Esophagus squamous epithelium (tissue), 4 donors: ENCODE data around the gene EFS.

Source experiments
- POLR2A ChIP-seq, 4 donors: fragments of 450-650 bp; IDR thresholded peaks; one replicate each; pipeline ENCODE4 v1.6.1; 2017; ENCODE audit warnings: antibody characterized with exemption in 4 of 4, mild to moderate bottlenecking in 4 of 4, moderate library complexity in 3 of 4
- TF ChIP-seq, protein P1 (sequence below), 6 experiments: fragments of 450-650 bp in 4 of 6; fragments of 200-600 bp in 2 of 6; sonication (generic) in 2 of 6; IDR thresholded peaks; one replicate each; pipeline ENCODE4 v1.5.1; 2016 to 2019; ENCODE audit warnings: antibody characterized with exemption in 6 of 6, mild to moderate bottlenecking in 4 of 6, moderate library complexity in 4 of 6

DNA sequence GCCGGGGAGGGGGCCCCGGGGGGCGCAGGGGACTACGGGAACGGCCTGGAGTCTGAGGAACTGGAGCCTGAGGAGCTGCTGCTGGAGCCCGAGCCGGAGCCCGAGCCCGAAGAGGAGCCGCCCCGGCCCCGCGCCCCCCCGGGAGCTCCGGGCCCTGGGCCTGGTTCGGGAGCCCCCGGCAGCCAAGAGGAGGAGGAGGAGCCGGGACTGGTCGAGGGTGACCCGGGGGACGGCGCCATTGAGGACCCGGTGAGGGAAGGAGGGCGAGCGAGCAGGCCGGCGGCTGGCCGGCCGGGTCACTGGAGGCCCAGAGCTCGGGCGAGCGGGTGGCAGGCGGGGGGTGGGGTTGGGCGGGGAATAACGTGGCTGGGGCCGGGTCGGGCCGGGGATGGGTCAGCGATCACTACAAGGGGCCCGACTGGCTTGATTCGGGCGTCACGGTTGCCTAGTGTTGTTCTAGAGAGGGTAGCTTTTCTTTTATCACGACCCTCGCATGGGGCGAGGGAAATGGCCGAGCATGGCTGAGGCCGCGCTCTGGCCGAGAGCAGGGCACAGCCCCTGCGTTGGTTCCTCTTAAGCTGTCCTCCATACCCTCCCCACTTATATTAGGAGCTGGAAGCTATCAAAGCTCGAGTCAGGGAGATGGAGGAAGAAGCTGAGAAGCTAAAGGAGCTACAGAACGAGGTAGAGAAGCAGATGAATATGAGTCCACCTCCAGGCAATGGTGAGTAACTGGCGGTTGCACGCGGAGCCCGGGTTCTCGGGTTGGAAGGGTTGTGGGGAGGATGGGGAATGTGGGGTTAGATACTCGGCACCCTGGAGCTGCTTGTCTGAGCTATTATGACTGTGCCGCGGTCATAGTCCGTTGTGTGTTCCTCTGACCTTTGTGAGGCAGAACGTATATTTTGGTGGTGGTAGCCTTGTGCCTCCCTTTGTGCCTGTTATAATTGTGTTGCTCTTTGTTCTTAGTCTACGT lies 43.1 kb downstream of the EFS start:
- TF ChIP-seq POLR2A (IDR thresholded peaks at IDR 0.05), result no peak
- TF ChIP-seq, protein P1, sequence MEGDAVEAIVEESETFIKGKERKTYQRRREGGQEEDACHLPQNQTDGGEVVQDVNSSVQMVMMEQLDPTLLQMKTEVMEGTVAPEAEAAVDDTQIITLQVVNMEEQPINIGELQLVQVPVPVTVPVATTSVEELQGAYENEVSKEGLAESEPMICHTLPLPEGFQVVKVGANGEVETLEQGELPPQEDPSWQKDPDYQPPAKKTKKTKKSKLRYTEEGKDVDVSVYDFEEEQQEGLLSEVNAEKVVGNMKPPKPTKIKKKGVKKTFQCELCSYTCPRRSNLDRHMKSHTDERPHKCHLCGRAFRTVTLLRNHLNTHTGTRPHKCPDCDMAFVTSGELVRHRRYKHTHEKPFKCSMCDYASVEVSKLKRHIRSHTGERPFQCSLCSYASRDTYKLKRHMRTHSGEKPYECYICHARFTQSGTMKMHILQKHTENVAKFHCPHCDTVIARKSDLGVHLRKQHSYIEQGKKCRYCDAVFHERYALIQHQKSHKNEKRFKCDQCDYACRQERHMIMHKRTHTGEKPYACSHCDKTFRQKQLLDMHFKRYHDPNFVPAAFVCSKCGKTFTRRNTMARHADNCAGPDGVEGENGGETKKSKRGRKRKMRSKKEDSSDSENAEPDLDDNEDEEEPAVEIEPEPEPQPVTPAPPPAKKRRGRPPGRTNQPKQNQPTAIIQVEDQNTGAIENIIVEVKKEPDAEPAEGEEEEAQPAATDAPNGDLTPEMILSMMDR (IDR thresholded peaks at IDR 0.05), result no peak
